Astrocyte (in vitro differentiated cells and primary cell): Measurements from ENCODE around the gene ZNF317.

Experiments
- EZH2 ChIP-seq: IDR thresholded peaks from 2 replicates; pipeline ENCODE4 v1.6.1; 2012; ENCODE audit warnings: mild to moderate bottlenecking, low read length, inconsistent platforms; ENCODE audit not compliant: insufficient read depth
- TF ChIP-seq, protein P1 (sequence below): IDR thresholded peaks from 2 replicates; pipeline ENCODE4 v1.5.1; 2011; ENCODE audit warnings: low read depth, mild to moderate bottlenecking, inconsistent platforms, low read length, moderate library complexity; ENCODE audit not compliant: insufficient read depth

DNA sequence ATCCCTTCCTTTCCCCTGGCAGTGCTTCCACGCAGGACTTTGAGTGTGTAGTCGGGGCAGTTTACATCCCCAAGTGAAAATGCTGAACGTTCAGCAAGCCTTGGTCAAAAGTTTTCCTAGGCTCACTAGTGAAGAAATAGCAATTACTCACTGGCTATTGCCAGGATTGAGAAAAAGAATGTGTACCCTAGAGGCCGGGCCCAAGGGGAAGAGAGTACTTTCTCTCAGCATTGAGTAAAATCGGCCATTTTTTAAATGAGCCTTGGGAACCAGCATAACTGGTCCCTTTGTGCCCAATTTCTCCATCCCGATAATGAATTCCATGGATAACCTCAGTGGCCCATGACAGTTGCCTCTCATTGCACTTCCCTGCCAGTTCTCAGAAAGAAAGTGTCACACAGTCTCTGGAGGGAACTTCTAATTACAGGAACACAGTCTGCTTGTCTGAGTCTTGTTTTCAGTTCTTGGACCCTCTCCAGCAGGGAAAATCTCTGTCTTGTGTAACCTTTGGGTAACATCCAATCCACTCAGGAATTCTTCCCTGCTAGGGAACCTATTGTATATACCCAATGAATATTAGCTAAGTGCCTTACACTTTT is 31.3 kb downstream of the ZNF317 start:
- TF ChIP-seq, protein P1, sequence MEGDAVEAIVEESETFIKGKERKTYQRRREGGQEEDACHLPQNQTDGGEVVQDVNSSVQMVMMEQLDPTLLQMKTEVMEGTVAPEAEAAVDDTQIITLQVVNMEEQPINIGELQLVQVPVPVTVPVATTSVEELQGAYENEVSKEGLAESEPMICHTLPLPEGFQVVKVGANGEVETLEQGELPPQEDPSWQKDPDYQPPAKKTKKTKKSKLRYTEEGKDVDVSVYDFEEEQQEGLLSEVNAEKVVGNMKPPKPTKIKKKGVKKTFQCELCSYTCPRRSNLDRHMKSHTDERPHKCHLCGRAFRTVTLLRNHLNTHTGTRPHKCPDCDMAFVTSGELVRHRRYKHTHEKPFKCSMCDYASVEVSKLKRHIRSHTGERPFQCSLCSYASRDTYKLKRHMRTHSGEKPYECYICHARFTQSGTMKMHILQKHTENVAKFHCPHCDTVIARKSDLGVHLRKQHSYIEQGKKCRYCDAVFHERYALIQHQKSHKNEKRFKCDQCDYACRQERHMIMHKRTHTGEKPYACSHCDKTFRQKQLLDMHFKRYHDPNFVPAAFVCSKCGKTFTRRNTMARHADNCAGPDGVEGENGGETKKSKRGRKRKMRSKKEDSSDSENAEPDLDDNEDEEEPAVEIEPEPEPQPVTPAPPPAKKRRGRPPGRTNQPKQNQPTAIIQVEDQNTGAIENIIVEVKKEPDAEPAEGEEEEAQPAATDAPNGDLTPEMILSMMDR, result no peak
- no peak for TF ChIP-seq EZH2
